Measurements from ENCODE around the gene ATOX1.

Gene ATOX1

GRCh38 chr5:151758430-151759241 lies at the start of gene ATOX1:
TSS of gene ATOX1 (minus strand) at chr5:151758631. CDS start at chr5:151758551, 80 bp downstream.
- POLR2A ChIA-PET = interaction anchor here (0.7 to 6.2 kb wide), 3 partner anchors 14 to 107 kb away, joined by 4 to 58 read pairs (median 4); partner anchors contain the start of genes G3BP1 and SPARC
- Histone ChIP-seq H3K9me3 (ENCODE audit: control insufficient read depth, insufficient read depth, low read depth, low read length) (no peaks in the 10 kb centered on the region), H3K27ac (ENCODE audit: extremely low read depth, low read depth, low read length) (peak within 1 kb of the TSS; percentile 42; the same call in 1 of the 2 replicates), H3K36me3 (ENCODE audit: control insufficient read depth in 2 of 2, insufficient read depth in 1 of 2, low read length in 2 of 2) (peaks cover 0 to 2% of the 10 kb centered on the region in 2 experiments; a peak in 2 of 3 replicates), H3K4me3 (ENCODE audit: low read depth, low read length) (peak within 1 kb of the TSS; percentile 75), H3K4me1 (ENCODE audit: control insufficient read depth, insufficient read depth, low read length) (peaks cover 9% of the 10 kb centered on the region)
- CTCF ChIA-PET = interaction anchor here (0.5 to 1.6 kb wide), 3 partner anchors 12 to 100 kb away, joined by 3 to 6 read pairs (median 5); no protein-coding TSS in a partner anchor
- TF ChIP-seq ZFHX2 (tag by site-specific recombination; conservative IDR thresholded peaks at IDR 0.05) = 0 out of 2 replicates have a peak, but pooled peaks have one; percentile 53
- TF ChIP-seq ZBTB17 (tag by site-specific recombination; IDR thresholded peaks at IDR 0.05) = peak; percentile 83
- TF ChIP-seq PRDM6 (tag by site-specific recombination; IDR thresholded peaks at IDR 0.05) = no peak
- TF ChIP-seq ZNF449 (tag by site-specific recombination; IDR thresholded peaks at IDR 0.05) = no peak
- no peak for TF ChIP-seq ZNF37A (tag by site-specific recombination; IDR thresholded peaks at IDR 0.05)
- no peak for TF ChIP-seq HIC1 (tag by site-specific recombination; IDR thresholded peaks at IDR 0.05)
- no peak for TF ChIP-seq ZNF768 (tag by site-specific recombination; IDR thresholded peaks at IDR 0.05)
- no peak for TF ChIP-seq ZNF623 (tag by site-specific recombination; IDR thresholded peaks at IDR 0.05)
- TF ChIP-seq ZXDB (tag by site-specific recombination; IDR thresholded peaks at IDR 0.05) = peak; percentile 63
- no peak for TF ChIP-seq ZNF488 (tag by site-specific recombination; IDR thresholded peaks at IDR 0.05)
- no peak for TF ChIP-seq BCL11B (tag by site-specific recombination; IDR thresholded peaks at IDR 0.05; ENCODE audit: low read depth)
- TF ChIP-seq ZNF580 (tag by site-specific recombination; IDR thresholded peaks at IDR 0.05) = no peak
- peak; percentile 29; the same call in 1 of the 2 replicates for TF ChIP-seq ZBTB8A (tag by site-specific recombination; IDR thresholded peaks at IDR 0.05)
- peak; percentile 45; the same call in 1 of the 2 replicates for TF ChIP-seq ZNF692 (tag by site-specific recombination; IDR thresholded peaks at IDR 0.05)
- peak; percentile 58 for TF ChIP-seq ZBTB26 (tag by site-specific recombination; optimal IDR thresholded peaks at IDR 0.05)
- no peak for TF ChIP-seq ZNF26 (tag by site-specific recombination; IDR thresholded peaks at IDR 0.05)
- no peak for TF ChIP-seq ZNF544 (tag by site-specific recombination; IDR thresholded peaks at IDR 0.05)
- TF ChIP-seq ZNF610 (tag by site-specific recombination; IDR thresholded peaks at IDR 0.05; ENCODE audit: borderline replicate concordance) = 0 out of 2 replicates have a peak, but pooled peaks have one; percentile 22
- TF ChIP-seq ZNF335 (tag by site-specific recombination; conservative IDR thresholded peaks at IDR 0.05) = peak; percentile 98
- no peak for TF ChIP-seq ZNF792 (tag by site-specific recombination; IDR thresholded peaks at IDR 0.05)
- no peak for TF ChIP-seq ZNF658 (tag by site-specific recombination; IDR thresholded peaks at IDR 0.05)
- peak; percentile 88 for TF ChIP-seq ZNF600 (tag by site-specific recombination; IDR thresholded peaks at IDR 0.05)
- no peak for TF ChIP-seq ZNF175 (tag by site-specific recombination; IDR thresholded peaks at IDR 0.05)
- TF ChIP-seq ZNF704 (tag by site-specific recombination; IDR thresholded peaks at IDR 0.05) = no peak
